CD4-positive, alpha-beta T cell treated with Interleukin-21 for 1 hour (primary cell): Measurements from ENCODE around the gene GARIN5A.

ENCODE experiments used
- DNase-seq: peaks from one replicate; pipeline ENCODE4 v3.0.0-alpha.2; 2020

Gene GARIN5A

GRCh38 chr19:50507376-50507775 is 30.7 kb upstream of the GARIN5A start:
- DNase-seq = no peak

GRCh38 chr19:50506700-50507099 is 30.1 kb upstream of the GARIN5A start:
- no peak for DNase-seq

DNA sequence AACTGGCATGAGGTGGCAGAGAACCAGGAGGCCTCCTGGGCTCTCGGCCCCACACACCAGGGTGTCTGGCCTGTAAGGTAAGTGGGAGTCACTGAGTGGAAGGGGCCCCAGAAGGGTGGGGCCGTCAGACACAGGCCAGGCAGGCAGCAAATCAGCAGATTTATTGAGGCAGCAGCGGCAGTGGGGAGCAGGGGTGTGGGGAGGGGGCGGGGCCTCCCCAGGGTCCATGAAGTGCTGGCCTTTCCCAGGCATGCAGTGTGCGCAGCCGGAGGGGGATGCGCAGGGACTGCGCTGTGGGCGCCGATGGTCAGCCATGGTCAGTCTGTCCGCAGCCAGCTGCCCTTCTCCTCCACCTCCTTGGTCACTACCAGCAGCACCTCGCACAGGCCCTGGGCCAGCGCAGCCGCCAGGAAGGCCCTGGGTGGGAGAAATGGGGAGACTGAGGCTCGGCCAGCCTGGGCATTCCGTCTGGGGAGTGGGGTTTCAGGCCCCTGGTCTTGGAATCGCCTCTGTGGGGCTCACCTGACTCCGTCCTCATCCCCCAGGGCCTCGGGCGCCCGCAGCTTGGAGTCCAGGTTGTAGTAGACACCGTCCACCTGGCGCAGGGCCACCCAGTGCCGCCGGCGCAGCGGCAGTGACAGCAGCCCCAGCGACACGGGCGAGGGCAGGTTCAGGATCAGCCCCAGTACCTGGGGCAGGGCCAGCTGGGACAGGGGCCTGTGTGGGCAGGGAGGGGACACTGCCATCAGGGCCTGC is 29.4 kb upstream of the GARIN5A start:
- DNase-seq = no peak

- DNase-seq = no peak
Measured at GRCh38 chr19:50501568-50502475, 25.2 kb upstream of the GARIN5A start.

GRCh38 chr19:50501186-50501567 is 24.5 kb upstream of the GARIN5A start:
- DNase-seq = no peak

DNA sequence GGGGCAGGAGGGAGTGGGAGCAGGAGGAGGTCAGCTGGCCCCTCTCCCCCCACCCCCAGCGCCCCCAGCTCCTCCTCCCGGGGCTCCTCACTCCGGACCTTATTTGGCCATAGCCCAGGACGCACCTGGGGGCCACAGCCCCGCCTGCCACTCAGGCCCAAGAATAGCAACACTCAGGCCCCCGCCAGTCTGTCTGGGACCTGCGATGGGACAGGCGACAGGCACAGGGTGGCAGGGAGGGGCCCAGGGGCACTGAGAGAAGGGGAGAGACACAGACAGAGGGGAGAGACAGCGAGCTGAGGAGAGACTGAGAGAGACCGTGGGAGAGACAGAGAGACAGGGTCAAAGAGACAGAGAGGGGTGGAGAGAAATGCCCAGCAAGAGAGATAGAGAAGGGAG is 24.1 kb upstream of the GARIN5A start:
- no peak for DNase-seq

DNA sequence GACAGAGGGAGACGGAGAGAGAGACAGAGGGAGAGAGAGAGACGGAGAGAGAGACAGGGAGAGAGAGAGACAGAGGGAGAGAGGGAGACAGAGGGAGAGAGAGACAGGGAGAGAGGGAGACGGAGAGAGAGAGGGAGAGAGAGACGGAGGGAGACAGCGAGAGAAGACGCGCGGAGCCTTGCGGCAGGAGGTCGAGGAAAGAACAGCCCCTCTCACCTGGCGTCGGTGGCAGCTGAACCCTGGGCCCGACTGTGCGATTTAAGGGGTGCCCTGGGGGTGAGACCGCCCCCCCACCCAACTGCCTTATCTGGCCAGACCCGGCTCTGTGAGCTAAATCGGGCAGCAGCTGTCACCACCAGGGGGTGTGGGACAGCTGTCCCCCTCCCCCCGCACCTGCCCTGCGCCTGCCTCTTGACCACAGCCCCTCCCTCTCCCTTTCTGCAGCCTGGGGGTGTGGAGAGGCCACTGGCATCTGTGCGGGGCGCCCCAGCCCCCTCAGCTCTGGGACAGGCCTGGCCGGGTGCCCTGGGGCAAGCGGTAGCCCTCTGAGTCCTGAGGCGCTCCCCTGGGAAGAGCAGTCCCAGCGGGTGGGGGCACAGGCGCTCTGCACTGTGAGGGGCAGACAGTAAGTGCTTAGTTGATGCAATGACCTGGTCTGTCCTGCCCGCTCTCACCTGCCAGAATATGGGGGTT is 23.6 kb upstream of the GARIN5A start:
- no peak for DNase-seq

GRCh38 chr19:50498219-50499056 is 21.8 kb upstream of the GARIN5A start:
- DNase-seq = no peak

DNA sequence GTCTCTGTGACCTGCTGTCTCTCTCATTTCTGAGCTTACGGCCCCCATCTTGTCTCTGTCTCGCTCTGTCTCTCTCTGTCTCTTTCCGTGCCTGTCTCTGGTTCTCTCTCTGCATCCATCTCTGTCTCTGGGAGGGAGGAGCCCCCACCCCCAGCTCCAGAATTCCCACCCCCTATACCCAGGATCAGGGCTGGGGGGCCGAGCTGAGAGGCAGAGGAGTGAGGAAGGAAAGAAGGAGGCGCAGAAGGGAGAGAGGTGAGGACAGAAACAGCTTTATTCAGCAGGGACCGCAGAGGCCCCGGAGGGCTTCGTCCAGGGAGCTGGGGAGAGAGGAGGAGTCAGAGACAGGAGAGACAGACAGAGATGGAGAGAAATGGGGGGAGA is 20.4 kb upstream of the GARIN5A start:
- no peak for DNase-seq

GRCh38 chr19:50496189-50497021 is 19.8 kb upstream of the GARIN5A start:
- DNase-seq = no peak

DNA sequence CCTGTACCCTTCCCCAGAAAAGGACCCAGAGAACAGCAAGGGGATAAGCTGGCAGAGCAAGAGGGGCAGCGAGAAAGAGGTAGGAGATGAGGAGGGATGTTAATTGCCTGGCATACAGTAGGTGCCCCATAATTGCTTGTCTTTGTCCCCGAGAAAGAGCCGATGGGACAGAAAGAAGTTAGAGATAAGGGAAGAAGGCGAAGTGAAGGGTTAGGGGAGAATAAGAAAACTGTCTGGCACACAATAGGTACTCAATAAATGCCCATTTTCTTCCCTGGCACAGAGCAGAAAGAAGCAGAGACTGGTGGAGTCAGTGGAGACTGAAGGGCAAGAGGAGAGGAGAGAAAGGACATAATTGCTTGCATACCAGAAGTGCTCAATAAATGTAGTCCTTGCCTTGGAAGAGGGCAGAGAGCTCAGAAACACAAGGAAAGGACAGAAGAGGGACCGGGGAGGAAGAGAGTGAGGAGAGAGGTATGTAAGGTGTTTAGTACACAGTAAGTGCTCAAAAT is 18.4 kb upstream of the GARIN5A start:
- no peak for DNase-seq

- DNase-seq = no peak
Measured at GRCh38 chr19:50494186-50495019, 17.8 kb upstream of the GARIN5A start.

- DNase-seq = no peak
Measured at GRCh38 chr19:50493171-50493570, 16.5 kb upstream of the GARIN5A start.

DNA sequence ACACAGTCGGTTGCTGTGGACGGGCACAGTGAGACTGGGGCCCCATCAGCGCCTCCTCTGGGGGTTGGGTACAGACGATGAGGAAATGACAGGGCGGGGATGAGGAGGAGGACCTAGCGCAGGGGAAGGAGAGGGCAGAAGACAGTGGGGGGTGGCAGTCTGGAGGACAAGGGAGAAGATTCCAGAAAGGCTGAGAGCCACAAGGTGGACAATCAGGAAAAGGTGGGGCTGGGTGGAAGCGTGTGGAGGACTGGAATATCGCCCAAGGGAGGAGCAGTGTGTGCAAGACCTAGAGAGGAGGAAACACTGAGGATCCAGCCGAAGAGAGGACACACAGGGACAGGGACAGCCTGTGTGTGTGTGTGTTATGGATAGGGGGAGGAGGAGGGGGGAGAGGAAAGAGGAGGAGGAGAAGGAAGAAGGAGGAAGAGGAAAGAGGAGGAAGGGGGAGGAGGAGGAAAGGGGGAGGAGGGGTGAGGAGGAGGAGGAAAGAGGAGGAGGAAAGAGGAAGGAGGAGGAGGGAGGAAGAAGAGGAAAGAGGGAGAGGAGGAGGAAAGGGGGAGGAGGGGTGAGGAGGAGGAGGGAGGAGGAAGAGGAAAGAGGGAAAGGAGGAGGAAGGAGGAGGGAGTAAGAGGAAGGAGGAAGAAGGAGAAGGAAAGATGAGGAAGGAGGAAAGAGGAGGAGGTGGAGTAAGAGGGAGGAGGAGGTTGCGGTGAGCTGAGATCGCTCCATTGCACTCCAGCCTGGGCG is 15.8 kb upstream of the GARIN5A start:
- DNase-seq = peak; percentile 23

DNA sequence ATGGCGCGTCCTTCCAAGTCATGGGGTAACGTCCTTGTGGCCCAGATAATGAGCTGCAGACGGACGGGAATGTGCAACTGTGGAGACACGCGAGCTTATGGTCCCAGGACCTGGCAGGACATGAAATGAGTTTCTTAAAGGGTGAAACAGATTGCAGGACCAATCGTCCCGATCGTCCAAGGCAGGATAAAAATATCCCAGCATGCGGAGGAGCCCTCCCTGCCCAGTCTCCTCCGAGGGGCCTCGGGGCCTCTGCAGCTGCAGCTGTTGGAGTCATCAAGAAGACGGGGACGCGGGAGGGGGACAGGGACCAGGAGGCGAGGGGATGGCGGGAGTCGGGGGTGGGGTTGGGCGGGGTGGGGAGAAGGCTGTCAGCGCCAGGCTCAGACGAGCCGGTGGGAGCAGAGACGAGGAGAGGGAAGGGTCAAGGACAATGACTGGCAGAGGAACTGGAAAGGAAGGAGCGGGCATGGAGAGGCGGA is 14.4 kb upstream of the GARIN5A start:
- no peak for DNase-seq

- no peak for DNase-seq
Measured at GRCh38 chr19:50490411-50490811, 13.8 kb upstream of the GARIN5A start.

- DNase-seq = no peak
Measured at GRCh38 chr19:50489461-50490011, 12.9 kb upstream of the GARIN5A start.

DNA sequence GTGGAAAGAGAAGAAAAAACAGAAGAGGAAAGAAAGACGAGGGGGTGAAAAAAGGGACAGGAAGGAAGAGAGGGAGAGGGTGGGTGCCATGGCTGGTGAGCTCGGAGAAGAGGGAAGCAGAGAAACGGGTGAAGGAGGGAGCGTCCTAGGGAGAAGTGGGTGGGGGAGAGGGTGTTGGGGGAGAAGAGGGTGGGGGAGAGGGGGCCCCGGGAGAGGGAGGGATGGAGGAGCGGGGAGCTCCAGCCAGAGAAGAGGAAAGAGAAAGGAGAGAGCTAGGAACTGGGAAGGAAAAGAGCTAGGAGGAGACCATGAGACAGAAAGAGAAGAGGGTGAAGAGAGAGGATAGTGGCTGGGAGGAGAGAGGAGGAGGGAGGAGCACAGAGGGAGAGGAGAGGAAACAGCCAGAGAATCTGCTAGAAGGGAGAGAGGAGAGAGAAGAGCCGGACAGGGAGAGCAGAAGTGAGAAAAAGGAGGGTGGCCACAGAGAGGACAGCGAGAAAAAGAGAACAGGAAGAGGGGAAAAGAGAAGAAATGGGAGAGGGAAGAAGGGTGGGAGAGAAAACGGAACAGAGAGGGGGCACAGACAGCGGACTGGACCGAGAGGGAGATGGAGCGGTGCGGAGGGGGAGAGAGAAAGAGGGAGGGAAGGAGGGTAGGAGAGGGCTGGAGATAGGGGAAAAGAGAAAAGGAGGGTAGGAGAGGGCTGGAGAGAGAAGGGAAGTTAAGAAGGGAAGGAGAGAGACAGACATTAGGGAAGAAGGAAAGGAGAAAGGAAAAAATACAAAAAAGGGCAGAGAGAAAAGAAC is 11.9 kb upstream of the GARIN5A start:
- no peak for DNase-seq
